DMS53 (cell line): Measurements from ENCODE around the gene NFE2L1.
"Not testable (repeated sequence)": the region's sequence is repeated elsewhere in the genome, so short reads cannot be mapped to it uniquely, and the experiment has no call there.

Experiments used
- DNase-seq: peaks from one replicate; lab custom pipeline; 2025; lab: John Stamatoyannopoulos, UW

Gene NFE2L1

DNA sequence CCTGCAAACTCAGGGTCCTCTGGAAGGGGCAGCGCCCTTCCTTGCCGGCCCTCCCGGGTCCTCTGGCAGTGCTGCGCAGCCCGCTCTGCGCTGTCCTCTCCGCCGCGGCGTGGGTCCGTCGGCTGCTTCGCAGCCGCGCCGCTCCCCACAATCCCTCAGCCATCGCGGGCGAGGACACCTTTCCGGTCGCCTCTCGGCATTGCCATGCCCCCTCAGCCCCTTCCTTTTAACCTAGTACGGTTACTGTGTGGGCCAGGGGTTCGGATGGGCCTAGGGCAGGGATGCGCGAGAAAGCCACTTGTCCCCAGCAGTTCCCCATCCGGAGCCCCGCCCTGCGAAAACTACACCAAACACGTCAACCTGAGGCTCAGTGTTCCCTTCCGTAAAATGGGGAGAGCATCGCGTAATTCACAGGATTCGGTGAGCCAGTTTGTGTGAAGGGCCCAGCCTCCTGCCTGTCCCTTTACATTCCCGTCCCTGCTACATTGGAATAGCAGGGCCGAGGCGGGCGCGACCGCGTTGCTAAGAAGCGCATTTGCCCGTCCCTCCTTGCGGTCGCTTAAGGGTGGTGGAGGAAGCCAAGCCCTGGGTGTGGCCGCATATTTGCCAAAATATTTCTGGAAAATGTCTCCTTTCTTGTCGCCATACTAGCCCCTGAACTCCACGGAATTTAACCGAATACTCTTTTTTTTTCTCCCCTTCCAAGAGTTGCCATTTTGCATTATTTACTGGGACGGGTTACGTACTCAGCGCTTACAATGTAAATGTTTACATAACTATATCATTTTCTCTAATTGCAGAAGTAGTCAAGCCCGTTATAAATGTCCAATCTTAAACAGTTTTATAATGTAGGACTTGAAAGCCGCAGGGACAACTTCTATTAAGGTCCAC, 23.8 kb upstream of the NFE2L1 start:
- DNase-seq: peak; percentile 89

- DNase-seq: peak; percentile 99
These were observed 22.9 kb upstream of the NFE2L1 start for GRCh38 chr17:48025040-48025903.

GRCh38 chr17:48025904-48026501, 22.2 kb upstream of the NFE2L1 start:
- DNase-seq: peak; percentile 62

GRCh38 chr17:48026502-48027321, 21.4 kb upstream of the NFE2L1 start:
- DNase-seq: peak; percentile 98

GRCh38 chr17:48027322-48027981, 20.7 kb upstream of the NFE2L1 start:
- DNase-seq: peak; percentile 58

DNA sequence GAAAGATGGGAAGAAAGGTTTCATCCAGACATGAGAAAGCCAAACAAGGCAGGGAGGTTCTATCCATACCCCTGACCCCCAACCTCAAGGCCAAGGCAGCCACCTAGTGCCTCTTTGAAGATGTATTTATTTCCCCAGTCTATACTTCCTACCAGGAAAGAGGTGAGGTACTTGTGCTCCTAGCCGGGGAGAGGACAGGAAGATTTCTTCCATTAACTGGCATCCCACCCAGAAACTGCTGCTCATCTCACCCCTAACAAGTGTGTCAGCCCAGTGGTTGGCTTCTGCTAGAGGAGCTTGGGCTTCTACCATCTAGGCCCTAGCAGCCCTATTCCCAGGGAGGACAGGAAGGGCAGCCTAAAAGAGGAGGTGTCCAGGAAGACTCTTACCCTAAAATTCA, 19.4 kb upstream of the NFE2L1 start:
- no peak for DNase-seq

GRCh38 chr17:48030531-48030930, 17.6 kb upstream of the NFE2L1 start:
- DNase-seq: no peak

DNA sequence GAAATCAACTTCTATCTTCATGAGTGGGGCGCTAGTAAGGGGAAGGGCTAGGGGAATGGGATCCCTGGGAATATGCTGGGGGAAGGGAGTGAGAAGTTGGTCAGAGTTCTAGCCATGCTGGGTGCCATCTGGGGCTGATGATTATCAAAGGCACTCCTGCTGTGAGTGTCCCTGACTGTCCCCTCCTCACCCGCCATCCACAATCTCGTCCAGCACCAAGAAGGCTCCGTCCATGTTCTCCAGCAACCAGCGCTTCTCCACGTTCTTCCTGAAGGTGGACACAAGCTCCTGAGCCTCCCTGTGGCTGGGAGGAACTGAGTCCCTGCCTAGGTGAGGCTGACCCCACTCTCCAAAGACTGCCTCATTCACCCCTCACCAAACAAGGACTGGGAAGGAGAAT, 16.2 kb upstream of the NFE2L1 start:
- DNase-seq: no peak

GRCh38 chr17:48034734-48035133, 13.4 kb upstream of the NFE2L1 start:
- not testable (repeated sequence) for DNase-seq

- no peak for DNase-seq
These were observed 11.5 kb upstream of the NFE2L1 start for GRCh38 chr17:48036693-48037035.

DNA sequence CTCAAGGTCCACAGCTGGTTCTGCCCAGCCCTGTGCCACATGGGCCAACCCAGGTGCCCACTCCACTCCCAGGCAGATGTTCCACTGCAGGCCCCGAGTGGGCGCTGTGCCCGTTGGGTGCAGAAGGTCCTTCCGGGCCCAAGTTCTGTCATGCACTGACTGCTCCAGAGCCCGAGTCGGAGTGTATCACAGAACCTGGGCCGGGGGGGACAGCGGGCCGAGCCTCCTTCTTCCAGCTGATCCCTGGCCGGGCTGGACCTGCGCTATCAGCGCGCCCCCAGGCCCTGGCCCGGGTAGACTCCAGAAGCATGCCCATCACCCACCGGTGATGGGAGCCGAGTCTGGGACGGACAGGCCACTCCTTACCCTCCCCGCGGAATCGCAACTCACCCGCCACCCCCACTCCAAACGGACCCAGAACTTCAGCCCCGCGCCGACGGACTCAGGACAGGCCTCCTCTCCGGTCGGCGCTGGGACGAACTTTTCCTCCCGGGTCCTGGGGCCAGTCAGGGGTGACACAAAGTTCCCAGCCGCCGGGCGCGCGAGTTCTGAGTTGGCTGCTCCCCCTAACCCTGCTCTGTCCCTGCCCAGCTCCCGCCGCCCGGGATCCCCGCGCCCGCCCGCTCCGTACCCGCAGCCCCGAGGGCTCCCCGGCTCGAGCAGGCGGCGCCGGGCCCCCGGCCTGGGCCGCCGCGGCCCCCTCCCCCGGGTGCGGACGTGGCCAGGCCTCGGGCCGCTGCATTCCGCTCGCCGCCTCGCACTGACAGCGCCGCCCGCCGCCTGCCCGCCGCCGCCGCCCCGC, 10.9 kb upstream of the NFE2L1 start, which contains the start of gene COPZ2:
Gene COPZ2 (minus strand): TSS at position 762 of the 802 bp plus-strand sequence. CDS start 20 bp downstream, at position 742.
- peak; percentile 80 for DNase-seq

GRCh38 chr17:48037838-48038323, 10.3 kb upstream of the NFE2L1 start:
- DNase-seq: peak; percentile 44

DNA sequence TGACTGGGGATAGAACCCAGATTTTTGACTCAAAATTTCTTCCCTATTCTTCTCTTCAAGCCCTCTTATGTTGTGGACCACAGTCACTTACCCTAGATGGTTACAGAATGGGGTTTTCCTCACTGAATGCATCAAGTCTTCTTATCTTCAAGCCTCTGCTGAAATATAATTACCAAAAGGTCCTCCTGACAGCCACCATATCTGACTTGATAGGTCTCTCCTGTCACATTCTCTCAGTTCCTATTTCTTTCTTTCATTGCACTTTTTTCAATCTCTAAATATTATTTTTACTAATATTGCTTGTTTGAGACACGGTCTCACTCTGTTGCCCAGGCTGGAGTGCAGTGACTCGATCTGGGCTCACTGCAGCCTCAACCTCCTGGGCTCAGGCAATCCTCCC, 9.5 kb upstream of the NFE2L1 start:
- no peak for DNase-seq

GRCh38 chr17:48043176-48043575, 5.0 kb upstream of the NFE2L1 start:
- peak; percentile 34 for DNase-seq

DNA sequence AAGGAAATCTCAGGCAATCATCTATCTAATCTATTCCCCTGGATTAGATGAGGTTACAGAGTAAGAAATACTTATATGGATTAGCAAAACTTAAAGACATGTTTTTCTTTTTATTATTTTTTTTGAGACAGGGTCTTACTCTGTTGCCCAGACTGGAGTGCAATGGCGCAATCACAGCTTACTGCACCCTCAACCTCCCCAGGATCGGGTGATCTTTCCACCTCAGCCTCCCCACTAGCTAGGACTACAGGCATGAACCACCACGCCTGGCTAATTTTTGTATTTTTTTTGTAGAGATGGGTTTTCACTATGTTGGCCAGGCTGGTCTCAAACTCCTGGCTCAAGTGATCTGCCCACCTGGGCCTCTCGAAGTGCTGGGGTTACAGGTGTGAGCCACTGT, 3.3 kb upstream of the NFE2L1 start:
- no peak for DNase-seq

- no peak for DNase-seq
These were observed 2.7 kb upstream of the NFE2L1 start for GRCh38 chr17:48045316-48046001.

- no peak for DNase-seq
These were observed 1.9 kb upstream of the NFE2L1 start for GRCh38 chr17:48046296-48046695.

DNA sequence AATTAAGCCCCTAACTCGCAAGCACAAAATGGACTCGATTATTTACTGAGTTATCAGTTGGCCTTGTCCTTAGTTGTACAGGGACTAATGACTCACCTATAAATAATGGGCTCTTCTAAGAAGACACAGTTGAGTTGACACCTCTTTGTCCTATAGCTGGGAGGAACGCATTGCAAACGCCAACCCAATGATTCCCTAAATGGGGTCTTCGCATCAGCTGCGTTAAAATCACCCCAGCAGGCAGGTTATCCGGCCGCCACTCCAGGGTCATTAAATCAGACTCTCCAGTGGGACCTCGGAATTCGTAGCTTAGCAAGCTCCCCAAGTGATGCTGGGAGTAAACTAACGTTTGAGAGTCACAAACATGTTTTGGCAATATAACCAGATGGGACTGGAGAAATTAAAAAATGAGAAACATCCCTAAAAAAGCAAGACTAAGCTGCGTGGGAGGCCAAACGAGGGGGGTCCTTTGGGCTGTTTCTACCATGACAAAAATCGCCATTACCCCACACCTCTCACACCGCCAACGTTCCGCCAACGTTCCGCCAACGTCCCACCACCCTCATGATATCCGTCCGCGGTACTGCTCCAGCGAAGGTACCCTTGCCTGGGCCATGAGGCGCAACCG, 932 bp upstream of the NFE2L1 start:
- peak; percentile 67 for DNase-seq
